ENCODE data around the gene DEAF1. TPM values are rescaled to one million over a fixed set of nuclear protein-coding genes. Genes with fewer than 3 reads are reported as not detected.
A peak's percentile ranks its signal among the peaks of the same experiment; 100 is the strongest.

The DEAF1 gene
- total RNA-seq, 1 donor from 2014 or later: 39.8 TPM

- Mint-ChIP-seq H3K4me1 (peaks cover 23% of the 10 kb centered on the region), H3K4me3 (no peak overlapping the region), H3K36me3 (ENCODE audit: low read depth) (peaks cover 5% of the 10 kb centered on the region), H3K9me3 (no peaks in the 10 kb centered on the region), H3K27me3 (no peaks in the 10 kb centered on the region), H3K27ac (peak overlapping the region; percentile 30)
- intact Hi-C loops (cut with micrococcal nuclease): loop anchor here (2.0 to 10.0 kb wide), 4 partner anchors 19 to 1237 kb away; partner anchors contain the start of genes DRD4 and LSP1
- ChIA-PET CTCF (no interaction called here), POLR2A (interaction anchor here (0.6 kb wide), 1 partner anchor 317 kb away, joined by 3 read pairs; no protein-coding TSS in a partner anchor)
- TF ChIP-seq CTCF (IDR thresholded peaks at IDR 0.05): no peak
- ATAC-seq (ENCODE audit: low read depth): no peak
- no peak for DNase-seq
Observed at GRCh38 chr11:617912-618682, 76.9 kb downstream of the DEAF1 start.

GRCh38 chr11:617199-617911 is 77.7 kb downstream of the DEAF1 start:
- ChIA-PET CTCF (no interaction called here), POLR2A (interaction anchor here (0.6 kb wide), 1 partner anchor 317 kb away, joined by 3 read pairs; no protein-coding TSS in a partner anchor)
- Mint-ChIP-seq H3K9me3 (no peaks in the 10 kb centered on the region), H3K27me3 (no peaks in the 10 kb centered on the region), H3K4me3 (no peak overlapping the region), H3K36me3 (ENCODE audit: low read depth) (peaks cover 8% of the 10 kb centered on the region), H3K4me1 (peaks cover 23% of the 10 kb centered on the region), H3K27ac (peak overlapping the region; percentile 30)
- no peak for DNase-seq
- ATAC-seq (ENCODE audit: low read depth): no peak
- no peak for TF ChIP-seq CTCF (IDR thresholded peaks at IDR 0.05)
- intact Hi-C loops (cut with micrococcal nuclease): loop anchor here (2.0 to 10.0 kb wide), 4 partner anchors 19 to 1237 kb away; partner anchors contain the start of genes DRD4 and LSP1

GRCh38 chr11:616320-617198 is 78.5 kb downstream of the DEAF1 start:
- ATAC-seq (ENCODE audit: low read depth): no peak
- Mint-ChIP-seq H3K4me3 (peak overlapping the region; percentile 90), H3K36me3 (ENCODE audit: low read depth) (peaks cover 16% of the 10 kb centered on the region), H3K4me1 (peaks cover 25% of the 10 kb centered on the region), H3K27ac (peak overlapping the region; percentile 88), H3K27me3 (no peaks in the 10 kb centered on the region), H3K9me3 (no peaks in the 10 kb centered on the region)
- POLR2A ChIA-PET: interaction anchor here (0.6 to 3.8 kb wide), 15 partner anchors 11 to 211 kb away, joined by 3 to 27 read pairs (median 5); partner anchors contain the start of genes DEAF1, GATD1, HRAS and LRRC56
- no peak for TF ChIP-seq CTCF (IDR thresholded peaks at IDR 0.05)
- CTCF ChIA-PET: no interaction called here
- DNase-seq: no peak
- intact Hi-C loops (cut with micrococcal nuclease): loop anchor here (1.0 to 10.0 kb wide), 5 partner anchors 20 to 1238 kb away; partner anchors contain the start of genes DEAF1, DRD4, LSP1 and TMEM80

- H3K4me1 Mint-ChIP-seq: peaks cover 25% of the 10 kb centered on the region
- TF ChIP-seq CTCF (IDR thresholded peaks at IDR 0.05): no peak
- H3K9me3 Mint-ChIP-seq: no peaks in the 10 kb centered on the region
- peaks cover 25% of the 10 kb centered on the region for H3K36me3 Mint-ChIP-seq (ENCODE audit: low read depth)
- ChIA-PET CTCF (no interaction called here), POLR2A (interaction anchor here (0.6 to 3.8 kb wide), 20 partner anchors 10 to 227 kb away, joined by 3 to 27 read pairs (median 5); partner anchors contain the start of genes DEAF1, GATD1, HRAS and LMNTD2)
- H3K27ac Mint-ChIP-seq: peak within 1 kb of the TSS; percentile 88
- H3K4me3 Mint-ChIP-seq: peak within 1 kb of the TSS; percentile 90
- no peaks in the 10 kb centered on the region for H3K27me3 Mint-ChIP-seq
- DNase-seq (peak; percentile 92), ATAC-seq (ENCODE audit: low read depth) (peak; percentile 95)
- intact Hi-C loops (cut with micrococcal nuclease): loop anchor here (1.0 to 10.0 kb wide), 6 partner anchors 21 to 1239 kb away; partner anchors contain the start of genes DEAF1, DRD4, LSP1 and PHRF1
Observed at GRCh38 chr11:615504-616319, 79.3 kb downstream of the DEAF1 start, which contains the start of gene IRF7. TSS of gene IRF7 (minus strand) at chr11:615950. CDS start at chr11:615364, 586 bp downstream.

All from activated B cell treated with CpG ODN at 0.5 μM for 24 hours (primary cell).